ELR (cell line): ENCODE results near the gene VPS37D.

Source experiments
- DNase-seq: peaks from one replicate; pipeline ENCODE4 v3.0.0-alpha.2; 2015; ENCODE audit warnings: low read depth

VPS37D gene

DNA sequence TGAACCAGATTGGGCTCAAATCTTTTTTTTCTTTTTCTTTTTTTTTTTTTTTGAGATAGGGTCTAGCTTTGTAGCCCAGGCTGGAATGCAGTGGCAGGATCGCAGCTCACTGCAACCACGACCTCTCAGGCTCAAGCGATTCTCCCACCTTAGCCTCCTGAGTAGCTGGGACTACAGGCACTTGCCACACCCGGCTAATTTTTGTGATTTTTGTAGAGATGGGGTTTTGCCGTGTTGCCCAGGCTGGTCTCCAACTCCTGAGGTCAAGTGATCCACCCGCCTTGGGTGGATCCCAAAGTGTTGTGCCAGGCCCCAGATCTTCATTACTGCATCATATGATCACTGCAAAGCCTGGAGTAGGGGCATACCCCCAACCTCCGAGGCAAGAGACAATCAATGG, 12.9 kb downstream of the VPS37D start:
- DNase-seq: no peak

DNA sequence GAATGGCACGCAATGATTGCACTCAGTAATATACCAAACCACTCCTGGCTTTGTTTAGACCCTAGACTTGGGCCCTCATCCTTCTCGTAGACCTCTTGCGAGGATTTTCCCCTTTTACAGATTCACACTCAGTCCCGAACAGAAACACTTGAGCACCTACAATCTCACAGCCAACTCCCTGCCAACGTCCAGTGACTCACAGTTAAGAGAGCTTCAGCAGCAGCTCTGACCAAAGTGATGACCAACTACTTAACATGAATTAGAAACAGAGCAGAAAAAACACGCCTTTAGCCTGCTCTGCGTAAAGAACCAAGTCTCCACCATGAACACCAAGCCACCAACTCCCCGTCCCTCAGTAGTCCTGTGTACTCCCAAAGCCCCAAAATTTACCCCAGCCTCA, 13.4 kb downstream of the VPS37D start:
- peak; percentile 69 for DNase-seq

DNA sequence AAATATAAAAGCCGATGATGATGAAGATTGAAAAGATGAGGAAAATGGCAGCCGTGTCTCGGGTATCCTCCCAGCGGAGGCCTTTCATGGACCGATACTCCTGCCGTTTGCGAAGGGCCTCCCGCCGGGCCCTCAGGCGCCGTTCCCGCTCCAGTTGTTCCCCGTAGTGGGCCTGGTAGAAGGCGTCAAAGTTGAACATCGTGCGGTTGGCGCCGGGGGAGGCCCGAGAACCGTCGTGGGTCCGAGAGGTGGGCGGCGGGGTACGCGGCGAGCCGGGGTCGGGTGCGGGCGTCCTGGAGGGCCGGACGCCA, 15.1 kb downstream of the VPS37D start:
- no peak for DNase-seq

DNA sequence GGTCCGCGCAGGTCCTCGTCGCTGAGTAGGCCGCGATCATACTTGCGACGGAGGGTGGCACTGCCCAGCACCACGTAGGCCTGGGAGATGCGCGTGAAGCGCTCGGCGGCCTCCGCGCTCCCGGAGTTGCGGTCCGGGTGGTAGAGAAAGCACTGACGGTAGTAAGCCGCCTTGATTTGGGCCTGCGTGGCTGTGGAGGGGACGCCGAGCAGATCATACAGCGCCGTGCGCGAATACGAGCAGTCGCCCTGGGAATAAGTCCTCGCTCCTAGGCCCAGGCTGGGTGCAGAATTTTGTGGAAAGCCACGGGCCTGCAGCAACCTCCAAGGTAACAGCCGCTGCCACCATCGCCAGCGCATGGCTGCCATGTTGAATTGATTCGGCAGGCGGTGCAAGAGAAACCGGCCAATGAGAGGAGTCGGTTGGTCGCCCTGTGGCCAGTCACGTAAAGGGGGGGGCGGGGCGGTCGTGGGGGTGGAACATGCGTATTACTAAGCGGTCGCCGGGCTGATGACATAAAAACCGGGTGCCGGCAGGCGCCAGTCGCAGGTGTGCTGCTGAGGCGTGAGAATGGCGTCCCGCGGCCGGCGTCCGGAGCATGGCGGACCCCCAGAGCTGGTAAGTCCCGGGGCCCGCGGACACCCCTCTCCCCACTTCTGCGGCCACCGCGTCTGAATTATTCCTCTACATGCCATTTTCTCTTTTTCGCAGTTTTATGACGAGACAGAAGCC, 15.6 kb downstream of the VPS37D start, which contains the start of the genes BUD23 and DNAJC30:
TSS of gene BUD23 (plus strand) at position 542 of the 732 bp plus-strand sequence. CDS start at position 571, 29 bp downstream.
TSS of gene DNAJC30 (minus strand) at position 398 of the 732 bp plus-strand sequence. CDS start at position 368, 30 bp downstream.
- peak; percentile 94 for DNase-seq

DNA sequence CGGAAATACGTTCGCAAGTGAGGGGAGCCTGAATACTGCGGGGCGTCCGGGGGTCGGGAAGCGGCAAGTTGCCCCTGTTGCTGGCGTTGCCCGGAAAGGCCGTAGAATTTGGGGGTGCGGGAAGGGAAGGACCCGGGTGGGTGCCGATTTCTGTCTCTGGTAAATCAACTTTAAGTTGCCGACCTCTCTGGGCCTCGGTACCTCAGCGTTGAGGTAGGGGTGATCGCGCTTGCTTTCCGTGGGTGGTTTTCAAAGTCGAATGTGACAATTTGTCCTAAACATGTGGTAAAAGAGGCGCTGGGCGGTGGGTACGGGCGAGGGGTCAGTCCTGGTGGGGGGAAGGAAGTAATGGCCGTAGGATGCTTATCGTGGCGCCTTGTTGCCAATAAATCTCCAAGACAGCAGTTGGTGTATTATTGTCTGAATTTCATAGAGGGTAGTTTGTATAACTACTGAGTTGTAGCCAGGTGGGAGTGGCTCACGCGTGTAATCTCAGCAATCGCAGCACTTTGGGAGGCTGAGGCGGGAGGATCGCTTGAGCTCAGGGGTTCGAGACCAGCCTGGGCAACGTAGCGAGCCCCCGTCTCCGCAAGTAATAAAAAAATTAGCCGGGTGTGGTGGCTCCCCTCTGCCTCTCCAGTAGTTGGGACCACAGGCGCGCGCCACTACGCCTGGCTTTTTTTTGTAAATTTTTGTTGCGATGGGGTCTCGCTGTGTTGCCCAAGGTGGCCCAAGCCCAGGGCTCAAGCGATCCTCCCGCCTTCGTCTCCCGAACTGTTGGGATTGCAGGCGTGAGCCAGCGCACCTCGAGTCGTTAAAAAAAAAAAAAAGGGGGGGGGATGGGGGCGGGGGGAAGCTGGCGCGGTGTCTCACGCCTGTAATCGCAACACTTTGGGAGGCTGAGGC, 16.4 kb downstream of the VPS37D start:
- DNase-seq: no peak

DNA sequence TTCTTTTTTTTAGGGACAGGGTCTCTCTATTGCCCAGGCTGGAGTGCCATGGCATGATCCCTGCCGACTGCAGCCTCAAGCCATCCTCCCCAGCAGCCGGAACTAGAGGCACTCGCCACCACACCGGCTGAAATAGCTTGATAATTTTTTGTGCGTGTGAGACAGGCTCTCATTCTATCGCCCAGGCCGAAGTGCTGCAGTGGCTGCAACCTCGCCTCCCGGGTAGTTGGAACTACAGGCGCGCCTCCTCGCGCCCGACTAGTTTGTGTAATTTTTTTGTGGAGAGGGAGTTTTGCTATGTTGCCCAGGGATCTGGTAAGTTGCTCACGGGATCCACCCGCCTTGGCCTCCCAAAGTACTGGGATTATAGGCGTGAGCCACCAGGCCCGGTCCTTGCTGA, 17.7 kb downstream of the VPS37D start:
- DNase-seq: no peak

DNA sequence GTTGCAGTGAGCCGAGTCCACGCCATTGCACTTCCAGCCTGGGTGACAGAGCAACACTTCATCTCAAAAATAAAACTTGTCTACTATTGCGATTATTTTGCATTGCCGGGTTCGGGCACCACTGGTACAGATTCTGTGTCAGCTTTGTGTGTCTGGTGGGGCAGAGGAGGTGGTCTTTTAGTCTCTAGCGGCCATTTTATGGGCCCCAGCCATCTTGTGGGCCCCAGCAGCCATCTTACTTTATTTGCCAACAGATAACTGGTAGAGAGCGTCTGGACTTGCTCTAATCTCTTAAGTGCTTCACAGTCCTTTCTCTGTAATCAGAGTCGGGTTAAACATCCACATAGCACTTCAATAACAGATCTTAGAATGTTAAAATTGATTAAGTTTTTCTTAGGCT, 20.7 kb downstream of the VPS37D start:
- DNase-seq: no peak

DNA sequence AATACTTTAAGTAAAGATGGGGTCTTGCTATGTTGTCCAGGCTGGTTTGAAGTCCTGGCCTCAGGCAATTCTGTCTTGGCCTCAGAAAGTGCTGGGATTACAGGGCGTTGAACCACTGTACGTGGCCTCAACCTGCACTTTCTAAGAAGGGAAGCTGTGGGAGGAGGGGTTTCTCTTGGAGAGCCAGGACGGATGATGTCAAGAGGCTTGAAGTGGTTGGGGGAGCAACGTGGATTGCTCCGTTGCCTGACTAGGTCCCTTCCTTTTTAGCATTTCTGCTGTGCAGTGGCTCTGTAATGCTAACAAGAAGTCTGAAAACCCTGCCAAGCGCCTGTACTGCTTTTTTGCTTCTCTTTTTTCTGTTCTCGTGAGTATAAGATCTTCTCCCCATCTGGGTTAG, 23.0 kb downstream of the VPS37D start:
- no peak for DNase-seq

DNA sequence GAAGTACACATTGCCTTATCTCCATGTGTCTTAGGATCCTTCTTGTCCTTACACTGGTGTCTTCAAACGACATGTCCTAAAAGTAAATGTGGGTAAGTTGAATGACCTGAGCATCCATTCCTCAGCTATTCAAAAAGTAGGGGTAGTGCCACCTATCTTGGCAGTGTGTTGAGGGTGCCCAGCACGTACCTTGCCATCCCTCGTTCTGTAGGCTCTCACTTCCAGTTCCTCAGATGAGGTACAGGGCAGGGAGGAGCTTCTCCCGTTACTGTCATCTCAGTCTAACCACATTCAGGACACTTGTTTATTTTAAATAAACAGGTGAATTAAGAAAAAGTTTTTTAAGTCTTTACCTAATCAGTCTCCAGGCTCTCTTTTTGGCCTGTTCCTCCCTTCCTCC, 28.7 kb downstream of the VPS37D start:
- no peak for DNase-seq

DNA sequence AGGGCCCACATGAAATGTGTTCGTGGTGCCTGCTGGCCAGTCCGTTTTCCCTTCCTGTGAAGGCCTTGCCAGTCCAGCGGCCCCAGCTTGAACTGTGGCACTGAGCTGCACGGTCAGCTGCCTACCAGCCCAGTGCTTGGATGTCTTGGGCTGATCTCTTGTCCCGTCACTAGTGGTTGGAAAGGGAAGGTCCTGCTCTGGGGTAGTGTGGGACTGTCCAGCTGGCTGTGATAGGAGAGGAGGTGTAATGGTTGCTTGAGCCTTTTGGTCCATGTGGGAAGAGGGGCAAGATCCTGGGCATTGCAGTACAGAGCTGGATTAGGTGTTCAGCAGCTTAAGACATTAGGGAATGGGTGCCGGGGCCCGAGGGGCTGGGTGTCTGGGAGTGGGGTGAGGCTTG, 30.8 kb downstream of the VPS37D start:
- DNase-seq: no peak

DNA sequence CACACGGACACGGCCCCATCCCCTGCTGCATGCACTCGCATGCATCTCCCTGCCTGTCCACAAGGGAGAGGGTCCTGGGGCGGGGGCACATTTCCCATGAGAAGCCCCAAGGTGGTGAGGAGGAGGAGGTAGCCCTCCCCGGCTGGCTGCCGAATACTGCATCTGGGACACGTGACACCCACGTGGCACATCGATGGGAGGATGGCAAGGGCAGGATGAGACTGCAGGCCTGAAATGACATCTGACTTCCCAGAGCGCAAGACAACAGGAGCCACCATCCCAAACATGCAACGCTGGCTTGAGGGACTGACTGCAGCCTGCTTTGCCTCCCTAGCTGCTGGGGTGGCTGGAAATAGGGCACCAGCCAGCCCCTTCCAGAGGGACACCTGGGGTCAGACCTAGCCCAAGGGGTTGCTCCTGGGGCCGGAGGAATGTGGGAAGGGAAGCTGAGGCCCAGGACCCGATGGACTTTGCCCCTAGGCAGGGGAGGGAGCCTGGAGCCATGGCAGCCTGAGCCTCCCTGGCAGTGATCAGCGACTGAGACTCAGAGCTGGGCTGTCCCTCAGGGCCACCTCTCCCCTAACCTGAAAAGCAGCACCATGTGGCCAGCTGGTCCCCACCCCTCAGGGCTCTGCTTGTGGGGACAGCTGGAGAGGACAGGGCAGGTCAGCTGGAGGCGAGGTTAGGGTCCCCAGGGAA, 31.9 kb downstream of the VPS37D start:
- DNase-seq: no peak

DNA sequence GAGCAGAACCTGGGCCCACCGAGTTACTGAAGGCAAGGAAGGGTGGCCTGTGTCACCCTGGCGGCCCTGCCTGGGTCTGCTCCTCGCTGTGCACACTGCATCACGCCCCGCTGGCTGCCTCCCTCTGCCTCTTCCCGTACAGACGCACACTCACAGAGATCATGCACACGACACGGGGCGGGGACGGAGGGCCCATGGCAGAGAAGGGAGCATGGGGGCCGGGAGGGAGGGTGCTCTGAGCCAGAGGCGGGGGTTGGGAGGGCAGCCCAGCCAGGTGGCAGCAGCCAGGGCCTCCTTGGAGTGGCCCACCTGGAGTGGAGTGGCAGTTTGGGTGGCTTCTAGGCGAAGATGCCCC, 32.4 kb downstream of the VPS37D start:
- no peak for DNase-seq

DNA sequence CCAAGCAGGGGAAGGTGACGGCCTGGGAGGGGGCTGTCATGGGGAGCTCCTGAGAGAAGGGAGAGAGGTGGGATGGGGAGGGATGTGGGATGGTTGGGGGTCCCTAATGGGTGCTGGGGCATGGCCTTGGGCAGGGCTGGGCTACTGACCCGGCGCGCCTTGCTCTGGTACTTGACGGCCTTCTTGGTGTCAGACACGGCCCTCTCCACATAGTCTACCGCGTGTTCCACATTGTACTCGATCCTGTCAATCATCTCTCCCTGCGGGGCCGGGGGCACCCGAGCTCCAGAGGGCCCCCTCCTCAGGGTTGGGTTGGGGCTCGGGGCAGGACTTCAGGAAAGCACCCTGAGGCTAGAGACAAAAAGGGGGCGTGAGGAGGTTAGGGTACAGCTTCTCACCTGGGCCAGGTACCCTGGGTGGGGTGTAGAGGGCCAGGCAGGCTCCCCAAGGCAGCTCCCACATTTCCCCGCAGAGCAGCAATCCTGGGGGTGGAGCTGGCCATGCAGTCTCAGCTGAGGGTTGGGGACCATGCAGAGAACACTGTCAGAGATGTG, 33.0 kb downstream of the VPS37D start:
- DNase-seq: no peak

DNA sequence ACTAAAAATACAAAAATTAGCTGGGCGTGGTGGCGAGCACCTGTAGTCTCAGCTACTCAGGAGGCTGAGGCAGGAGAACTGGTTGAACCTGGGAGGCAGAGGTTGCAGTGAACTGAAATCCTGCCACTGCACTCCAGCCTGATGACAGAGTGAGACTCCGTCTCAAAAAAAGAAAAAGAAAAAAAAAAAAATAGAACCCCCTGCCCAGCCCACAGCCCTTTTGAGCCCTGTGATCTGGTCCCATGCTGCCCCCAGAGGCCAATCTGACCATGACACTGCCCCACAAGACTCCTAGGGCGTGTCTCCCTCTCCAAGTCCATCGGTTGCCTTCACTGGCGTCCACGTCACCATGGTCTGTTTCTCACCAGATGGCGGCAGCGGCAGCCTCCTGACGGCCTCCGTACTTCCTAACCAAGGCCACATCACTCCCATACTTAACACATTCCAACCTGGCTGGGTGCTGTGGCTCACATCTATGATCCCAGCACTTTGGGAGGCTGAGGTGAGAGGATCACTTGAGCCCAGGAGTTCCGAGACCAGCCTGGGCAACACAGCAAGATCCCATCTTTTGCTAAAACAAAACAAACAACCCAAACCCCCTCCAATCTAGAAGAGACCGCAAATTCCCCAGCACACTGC, 33.8 kb downstream of the VPS37D start:
- peak; percentile 78 for DNase-seq

DNA sequence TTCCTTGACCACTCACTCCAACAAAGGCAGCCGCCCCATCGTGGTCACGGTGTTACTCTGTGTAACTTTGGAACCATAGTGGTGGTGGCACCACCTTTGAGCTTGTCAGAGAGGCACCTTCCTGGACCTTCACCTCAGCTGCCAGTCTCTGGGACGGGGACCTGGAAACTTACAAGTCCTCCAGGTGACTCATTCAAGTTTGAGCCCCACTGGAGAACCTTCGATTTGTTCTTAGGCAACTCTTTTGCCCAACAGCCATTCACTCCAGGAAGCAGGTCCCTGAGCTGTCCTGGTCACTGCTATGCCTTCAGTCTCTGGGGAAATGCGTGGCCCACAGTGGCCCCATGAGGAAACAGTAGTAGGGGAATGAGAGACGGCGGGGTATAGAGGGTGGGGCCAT, 34.6 kb downstream of the VPS37D start:
- DNase-seq: no peak

DNA sequence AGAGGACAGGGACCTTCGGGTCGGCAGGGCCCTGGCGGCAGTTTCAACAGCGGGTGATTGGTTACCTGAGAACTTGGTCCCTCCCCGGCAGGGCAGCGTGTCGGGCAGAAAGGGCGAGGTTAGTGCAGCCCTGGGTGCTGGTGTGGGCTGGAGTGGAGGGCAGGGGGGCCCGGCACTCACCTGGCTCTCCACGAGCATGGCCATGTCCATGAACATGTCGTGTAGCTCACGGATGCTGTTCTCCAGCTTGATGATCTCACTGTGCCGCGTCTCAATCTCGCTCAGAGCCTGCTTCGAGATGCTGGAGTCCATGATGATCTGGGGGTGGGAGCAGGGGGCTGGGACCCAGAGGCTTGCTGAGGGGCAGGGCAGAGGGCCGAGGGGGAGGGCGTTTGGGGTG, 35.0 kb downstream of the VPS37D start:
- DNase-seq: no peak

DNA sequence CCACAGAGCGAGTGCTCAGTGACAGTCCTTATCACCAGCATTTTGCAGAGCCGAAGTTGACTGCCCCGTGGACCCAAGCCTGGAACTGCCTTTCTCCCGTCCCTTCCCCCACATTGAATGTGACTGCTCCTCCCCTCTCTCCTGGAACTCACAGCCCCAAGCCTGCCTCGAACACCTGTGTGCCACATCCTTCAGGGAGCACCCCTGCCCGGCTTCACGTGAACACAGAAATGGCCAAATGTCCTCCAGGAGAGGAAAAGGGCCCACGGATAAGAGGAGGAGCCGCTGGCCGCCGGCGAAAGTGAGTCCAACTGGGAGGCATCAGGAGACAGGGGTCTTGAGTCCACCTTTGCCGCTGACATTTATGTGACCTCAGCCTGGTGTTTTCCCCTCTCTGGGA, 35.6 kb downstream of the VPS37D start:
- DNase-seq: no peak

DNA sequence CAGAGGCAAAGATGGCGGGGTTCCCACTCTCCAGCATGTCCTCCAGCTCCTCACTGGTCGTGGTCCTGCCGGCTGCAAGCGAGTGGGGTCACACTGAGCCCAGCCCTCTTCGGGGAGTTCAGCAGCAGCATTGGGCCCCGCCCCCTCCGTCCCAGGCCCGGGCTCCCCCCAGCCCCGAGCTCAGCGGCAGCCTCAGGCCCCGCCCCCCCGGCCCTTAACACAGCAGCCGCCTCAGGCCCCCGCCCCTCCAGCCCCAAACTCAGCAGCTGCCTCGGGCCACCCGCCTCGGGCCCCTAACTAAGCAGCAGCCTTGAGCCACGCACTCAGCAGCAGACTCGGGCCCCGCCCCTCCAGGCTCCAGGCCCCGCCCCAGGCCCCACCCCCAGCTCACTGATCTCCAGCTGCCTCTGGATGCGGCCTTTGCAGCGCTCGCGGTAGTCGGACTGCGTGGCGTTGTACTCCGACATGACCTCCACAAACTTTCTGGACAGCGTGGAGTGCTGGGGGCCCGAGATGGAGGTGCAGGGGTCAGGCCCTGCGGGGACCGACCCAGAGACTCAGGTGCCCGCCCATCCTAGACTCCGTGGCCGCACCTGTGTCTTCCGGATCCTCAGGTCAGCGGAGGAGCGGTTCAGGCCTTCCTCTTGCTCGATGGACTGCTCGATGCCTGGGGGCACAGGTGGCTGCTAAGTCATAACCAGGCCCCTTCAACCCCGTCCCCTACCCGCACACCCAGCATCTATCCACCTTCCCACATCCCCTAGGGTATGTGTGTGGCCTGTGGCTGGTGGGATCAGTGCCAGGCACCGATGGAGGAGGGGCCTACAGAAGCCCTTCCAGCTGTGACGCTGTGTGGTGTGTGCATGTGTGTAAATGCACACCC, 36.4 kb downstream of the VPS37D start:
- no peak for DNase-seq

DNA sequence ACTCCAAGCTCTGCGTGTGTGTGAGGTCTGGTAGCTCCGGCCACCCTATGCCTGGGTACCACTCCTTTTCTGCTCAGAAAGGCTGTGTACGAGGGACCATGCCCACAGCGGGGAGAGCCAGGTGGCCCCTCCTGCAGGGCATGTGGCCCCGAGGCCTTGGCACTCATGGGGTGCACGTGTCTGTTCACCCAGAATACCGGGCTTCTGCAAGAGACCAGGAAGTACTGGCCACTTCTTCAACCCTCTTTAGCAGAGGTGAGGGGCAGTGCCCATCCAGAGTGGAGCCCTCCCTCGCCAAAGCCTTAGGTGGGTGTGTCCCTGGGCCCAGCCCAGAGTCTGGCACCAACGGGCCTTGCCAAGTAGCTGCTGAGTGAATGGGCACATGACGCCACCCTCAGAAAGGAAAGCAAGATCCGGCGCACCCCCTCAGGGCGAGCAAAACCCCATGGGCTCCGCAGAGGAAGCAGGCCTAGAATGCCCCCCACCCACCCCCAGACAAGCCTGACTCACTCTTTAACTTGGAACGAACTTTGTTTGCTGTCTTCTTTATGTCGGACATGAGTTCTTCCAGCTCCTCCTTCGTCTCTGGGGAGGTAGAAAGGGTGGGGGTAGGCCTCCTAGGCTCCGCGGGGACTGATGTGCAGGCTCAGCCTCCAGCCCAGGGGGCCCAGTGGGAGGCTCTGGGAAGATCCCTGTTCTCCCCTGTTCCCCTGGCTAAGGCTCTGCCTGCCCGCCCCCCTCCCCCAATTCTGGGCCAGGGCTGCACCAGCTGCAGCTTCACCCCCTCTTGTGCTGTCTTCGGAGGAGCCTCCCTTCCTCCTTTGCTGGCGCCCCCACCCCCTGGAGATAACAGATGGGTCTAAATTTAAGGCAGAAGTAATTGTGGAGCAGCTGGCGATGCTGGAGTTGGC, 37.3 kb downstream of the VPS37D start:
- DNase-seq: no peak

DNA sequence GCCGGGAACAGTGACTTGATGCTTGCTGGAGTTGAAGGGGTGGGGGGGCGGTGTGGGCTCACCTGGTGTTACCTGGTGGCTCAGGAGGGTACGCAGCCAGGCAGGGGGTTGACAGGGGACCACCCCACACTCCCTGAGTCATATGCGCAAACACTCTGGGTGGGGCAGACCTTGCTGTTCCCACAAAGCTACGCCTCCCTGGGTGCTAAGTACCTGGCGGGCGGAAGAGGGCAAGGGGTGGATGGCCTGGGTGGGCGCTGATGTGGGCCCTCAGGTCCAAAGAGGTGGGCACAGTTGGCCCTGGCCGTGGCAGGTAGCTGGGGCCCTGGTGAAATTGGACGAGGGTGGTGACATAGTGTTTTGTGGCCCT, 37.9 kb downstream of the VPS37D start:
- no peak for DNase-seq
